Measurements from ENCODE around the gene SLC5A11.

DNA sequence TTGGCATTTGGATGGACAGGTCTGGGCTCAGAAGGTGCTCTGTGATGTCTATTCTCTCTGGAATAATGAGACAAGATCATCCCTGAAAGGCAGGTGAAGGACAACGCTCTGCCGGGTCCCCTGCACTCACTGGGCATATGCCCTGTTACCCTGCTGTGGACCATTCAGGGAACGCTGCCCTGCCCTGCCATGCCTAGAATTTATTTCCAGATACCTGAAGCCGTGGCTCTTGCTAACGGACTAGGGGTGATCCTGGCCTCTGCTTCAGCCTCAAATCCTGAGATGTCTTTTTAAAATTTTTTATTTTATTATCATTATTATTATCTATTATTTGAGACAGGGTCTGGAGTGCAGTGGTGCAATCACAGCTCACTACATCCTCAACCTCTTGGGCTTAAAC, 3.9 kb downstream of the SLC5A11 start:
- no peak for TF ChIP-seq POLR2A (IDR thresholded peaks at IDR 0.05; ENCODE audit: low read depth)
- TF ChIP-seq, protein P1, sequence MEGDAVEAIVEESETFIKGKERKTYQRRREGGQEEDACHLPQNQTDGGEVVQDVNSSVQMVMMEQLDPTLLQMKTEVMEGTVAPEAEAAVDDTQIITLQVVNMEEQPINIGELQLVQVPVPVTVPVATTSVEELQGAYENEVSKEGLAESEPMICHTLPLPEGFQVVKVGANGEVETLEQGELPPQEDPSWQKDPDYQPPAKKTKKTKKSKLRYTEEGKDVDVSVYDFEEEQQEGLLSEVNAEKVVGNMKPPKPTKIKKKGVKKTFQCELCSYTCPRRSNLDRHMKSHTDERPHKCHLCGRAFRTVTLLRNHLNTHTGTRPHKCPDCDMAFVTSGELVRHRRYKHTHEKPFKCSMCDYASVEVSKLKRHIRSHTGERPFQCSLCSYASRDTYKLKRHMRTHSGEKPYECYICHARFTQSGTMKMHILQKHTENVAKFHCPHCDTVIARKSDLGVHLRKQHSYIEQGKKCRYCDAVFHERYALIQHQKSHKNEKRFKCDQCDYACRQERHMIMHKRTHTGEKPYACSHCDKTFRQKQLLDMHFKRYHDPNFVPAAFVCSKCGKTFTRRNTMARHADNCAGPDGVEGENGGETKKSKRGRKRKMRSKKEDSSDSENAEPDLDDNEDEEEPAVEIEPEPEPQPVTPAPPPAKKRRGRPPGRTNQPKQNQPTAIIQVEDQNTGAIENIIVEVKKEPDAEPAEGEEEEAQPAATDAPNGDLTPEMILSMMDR (IDR thresholded peaks at IDR 0.05), result no peak
